Measurements from ENCODE around the gene MR1. TPM values are rescaled to one million over a fixed set of nuclear protein-coding genes. Genes with fewer than 3 reads are reported as not detected.

MR1 gene
- polyA plus RNA-seq, 1 of the 3 experiments (the other 2 are of a cell fraction): 7.0 TPM

GRCh38 chr1:181073638-181074037 is 39.9 kb downstream of the MR1 start (continued):
- peak; percentile 69 for TF ChIP-seq MAX (IDR thresholded peaks at IDR 0.05; ENCODE audit: low read depth)
- TF ChIP-seq GABPA (IDR thresholded peaks at IDR 0.05; ENCODE audit: low read depth): no peak
- no peak for TF ChIP-seq RAD21 (IDR thresholded peaks at IDR 0.05; ENCODE audit: low read length)
- TF ChIP-seq FOXJ3 (CRISPR knock-in tag; IDR thresholded peaks at IDR 0.05): no peak
- TF ChIP-seq SIN3A (IDR thresholded peaks at IDR 0.05; ENCODE audit: borderline replicate concordance, low read depth, low read length): no peak
- TF ChIP-seq CTCF (IDR thresholded peaks at IDR 0.05): no peak
- TF ChIP-seq TCF12 (IDR thresholded peaks at IDR 0.05): peak; percentile 92
- no peak for TF ChIP-seq TAF1 (IDR thresholded peaks at IDR 0.05; ENCODE audit: borderline replicate concordance, low read depth, low read length)
- TF ChIP-seq RFX5 (IDR thresholded peaks at IDR 0.05; ENCODE audit: low read length): no peak
- 0 out of 2 replicates have a peak, but pooled peaks have one; percentile 56 for TF ChIP-seq ZBTB33 (IDR thresholded peaks at IDR 0.05; ENCODE audit: borderline replicate concordance, low read depth)

GRCh38 chr1:181075766-181076350 is 42.1 kb downstream of the MR1 start:
- H3K4me1 ChIP-seq (ENCODE audit: control insufficient read depth in 1 of 2, insufficient read depth in 2 of 2, low read depth in 1 of 2, low read length in 1 of 2): peaks cover 8 to 16% of the 10 kb centered on the region in 2 experiments; a peak in 3 of 4 replicates
- H3F3A ChIP-seq (replicated peaks; ENCODE audit: insufficient read depth): peaks cover 20% of the 10 kb centered on the region
- no peaks in the 10 kb centered on the region for H3K9me2 ChIP-seq
- no peak overlapping the region; a peak in 1 of 4 replicates for H3K27ac ChIP-seq (ENCODE audit: low read depth in 2 of 2, low read length in 1 of 2)
- POLR2A ChIA-PET: no interaction called here
- no peak overlapping the region for H2AFZ ChIP-seq (ENCODE audit: low read depth)
- no peaks in the 10 kb centered on the region for H3K36me3 ChIP-seq (replicated peaks in 1 of 2; ENCODE audit: control insufficient read depth in 1 of 2, insufficient read depth in 2 of 2, low read length in 1 of 2)
- H4K20me1 ChIP-seq (ENCODE audit: insufficient read depth): no peaks in the 10 kb centered on the region
- H3K9me3 ChIP-seq: no peaks in the 10 kb centered on the region
- H3K4me3 ChIP-seq (ENCODE audit: low read depth in 2 of 2, low read length in 1 of 2): no peak overlapping the region
- TF ChIP-seq GABPA (IDR thresholded peaks at IDR 0.05; ENCODE audit: low read depth) (no peak), NFIC (IDR thresholded peaks at IDR 0.05; ENCODE audit: borderline replicate concordance) (0 out of 2 replicates have a peak, but pooled peaks have one; percentile 28), USF2 (IDR thresholded peaks at IDR 0.05; ENCODE audit: borderline replicate concordance, low read depth, low read length) (no peak)
- DNase-seq: no peak
- H3K27me3 ChIP-seq (ENCODE audit: insufficient read depth): no peaks in the 10 kb centered on the region
- CTCF ChIA-PET: interaction anchor here (0.6 to 1.3 kb wide), 5 partner anchors 41 to 1487 kb away, joined by 3 to 4 read pairs (median 3); no protein-coding TSS in a partner anchor
- no peaks in the 10 kb centered on the region for H3K79me2 ChIP-seq (ENCODE audit: insufficient read depth)
- no peak overlapping the region for H3K9ac ChIP-seq
- no peak overlapping the region for H3K4me2 ChIP-seq
- 70% methylated on average over 5 of the region's 5 CpGs for WGBS (ENCODE audit: low lambda C conversion rate)

Data from SK-N-SH (cell line).